Fibroblast of skin of right quadriceps (primary cell): ENCODE results near the gene VAMP1.
A peak's percentile ranks its signal among the peaks of the same experiment; 100 is the strongest.
"Not testable (repeated sequence)": the region's sequence is repeated elsewhere in the genome, so short reads cannot be mapped to it uniquely, and the experiment has no call there.

ENCODE experiments used
- DNase-seq: peaks from one replicate; pipeline ENCODE4 v3.0.0-alpha.2; 2013

Gene VAMP1

GRCh38 chr12:6470375-6471163 lies at the start of gene VAMP1:
VAMP1 (minus strand) TSS chr12:6470677; CDS start chr12:6470531, 146 bp downstream.
- DNase-seq: peak; percentile 99

- no peak for DNase-seq
These were observed 49.7 kb upstream of the VAMP1 start for GRCh38 chr12:6520186-6520585.

DNA sequence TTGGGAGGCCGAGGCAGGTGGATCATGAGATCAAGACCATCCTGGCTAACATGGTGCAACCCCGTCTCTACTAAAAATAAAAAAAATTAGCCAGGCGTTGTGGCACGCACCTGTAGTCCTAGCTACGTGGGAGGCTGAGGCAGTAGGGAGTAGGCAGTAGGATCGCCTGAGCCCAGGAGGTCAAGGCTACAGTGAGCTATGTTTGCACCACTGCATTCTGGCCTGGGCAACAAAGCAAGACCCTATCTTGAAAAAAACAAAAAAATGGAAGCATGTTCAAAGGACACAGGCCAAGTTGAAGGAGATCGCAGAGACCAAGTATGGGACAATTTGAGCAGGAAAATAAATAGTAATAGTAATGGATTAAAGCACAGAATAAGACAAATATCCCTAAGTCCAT lies 37.6 kb upstream of the VAMP1 start:
- no peak for DNase-seq

DNA sequence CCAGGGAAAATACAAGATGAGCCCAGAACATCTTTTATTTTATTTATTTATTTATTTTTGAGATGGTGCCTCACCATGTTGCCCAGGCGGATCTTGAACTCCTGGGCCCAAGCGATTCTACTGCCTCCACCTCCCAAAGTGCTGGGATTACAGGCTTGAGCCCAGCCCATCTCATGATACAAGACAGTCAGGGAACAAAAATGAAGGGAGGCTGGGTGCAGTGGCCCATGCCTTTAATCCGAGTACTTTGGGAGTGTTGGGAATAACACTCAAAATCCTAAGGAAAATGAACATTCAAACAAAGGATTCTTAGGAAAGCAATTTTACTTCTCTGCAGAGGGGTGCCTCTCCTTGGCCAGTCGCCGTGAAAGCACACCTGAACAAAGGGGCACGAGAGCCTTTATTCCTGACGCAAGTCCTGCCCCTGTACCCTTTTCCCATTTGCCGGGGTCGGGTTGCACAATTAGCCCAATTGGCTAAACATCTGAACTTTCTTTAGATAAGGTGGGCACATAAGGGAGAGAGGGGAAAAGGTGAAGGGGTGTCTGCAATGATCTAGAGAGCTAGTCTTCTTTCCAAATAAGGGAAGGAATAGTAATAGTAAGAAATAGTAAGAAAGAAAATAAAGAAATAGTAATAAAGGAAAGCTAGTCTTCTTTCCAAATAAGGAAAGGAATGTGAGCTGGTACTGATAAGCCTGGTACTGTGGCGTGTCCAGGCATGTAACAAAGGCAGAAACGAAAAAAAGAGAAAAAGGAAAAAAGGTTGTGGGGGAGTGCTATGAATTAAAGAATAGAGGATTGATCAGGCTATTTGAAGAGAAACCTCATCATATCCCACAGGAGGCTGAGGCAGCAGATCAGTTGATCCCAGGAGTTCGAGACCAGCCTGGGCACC lies 36.9 kb upstream of the VAMP1 start:
- peak; percentile 11 for DNase-seq

- no peak for DNase-seq
These were observed 30.0 kb upstream of the VAMP1 start for GRCh38 chr12:6500466-6500865.

DNA sequence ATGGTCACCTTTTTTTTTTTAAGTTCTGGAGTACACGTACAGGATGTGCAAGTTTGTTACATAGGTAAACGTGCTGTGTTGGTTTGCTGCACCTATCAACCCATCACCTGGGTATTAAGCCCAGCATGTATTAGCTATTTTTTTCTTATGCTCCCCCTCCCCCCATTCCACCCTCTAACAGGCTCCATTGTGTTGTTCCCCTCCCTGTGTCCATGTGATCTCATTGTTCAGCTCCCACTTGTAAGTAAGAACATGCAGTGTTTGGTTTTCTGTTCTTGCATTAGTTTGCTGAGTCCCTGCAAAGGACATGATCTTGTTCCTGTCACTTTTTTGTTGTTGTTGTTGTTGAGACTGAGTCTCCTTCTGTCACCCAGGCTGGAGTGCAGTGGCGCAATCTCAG lies 26.8 kb upstream of the VAMP1 start:
- not testable (repeated sequence) for DNase-seq

DNA sequence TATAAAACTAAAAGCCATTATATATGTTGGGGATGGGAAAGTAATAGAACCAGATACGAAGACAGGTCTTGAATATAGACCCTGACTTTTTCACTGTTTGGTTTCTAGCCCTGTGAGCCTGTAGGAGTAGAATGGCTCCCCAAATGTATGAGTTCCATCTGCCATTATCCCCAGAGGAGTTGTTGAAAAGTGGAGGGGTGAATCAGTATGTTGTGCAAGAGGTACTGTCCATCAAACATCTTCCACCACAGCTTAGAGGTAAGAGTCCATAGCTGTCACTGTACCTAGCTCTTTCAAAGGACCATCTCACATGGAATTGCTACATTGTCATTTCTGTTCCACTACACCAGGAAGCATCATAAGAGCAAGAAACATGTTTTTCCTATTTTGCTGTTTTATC lies 24.5 kb upstream of the VAMP1 start:
- no peak for DNase-seq

DNA sequence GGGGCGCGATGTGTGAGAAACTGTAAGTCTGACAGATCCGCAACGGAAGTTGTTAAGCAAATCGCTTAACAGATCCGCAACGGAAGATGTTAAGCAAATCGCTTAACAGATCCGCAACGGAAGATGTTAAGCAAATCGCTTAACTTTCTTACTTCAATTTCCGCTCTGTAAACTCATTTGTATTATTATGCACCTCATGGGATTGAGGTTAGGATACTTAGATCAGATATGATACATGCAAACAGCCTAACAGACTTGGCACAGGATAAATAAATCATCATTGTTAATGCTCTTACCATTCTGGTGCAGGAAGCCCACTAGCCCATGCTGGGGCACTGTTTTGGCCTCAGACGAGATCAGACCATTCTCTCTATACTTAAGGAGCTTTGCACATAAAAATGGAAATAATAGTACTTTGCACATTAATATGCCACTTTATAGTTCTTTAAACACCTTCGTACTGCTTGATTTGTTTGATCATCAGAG lies 23.8 kb upstream of the VAMP1 start:
- no peak for DNase-seq

- peak; percentile 96 for DNase-seq
These were observed 23.2 kb upstream of the VAMP1 start, which contains the start of gene NCAPD2 for GRCh38 chr12:6493497-6494257. NCAPD2 (plus strand) TSS chr12:6494102; CDS start chr12:6495099, 997 bp downstream.

GRCh38 chr12:6492838-6493496 lies 22.5 kb upstream of the VAMP1 start, which contains the start of gene MRPL51:
MRPL51 (minus strand) TSS chr12:6493262; CDS start chr12:6493136, 126 bp downstream.
- DNase-seq: peak; percentile 93

GRCh38 chr12:6490673-6491072 lies 20.2 kb upstream of the VAMP1 start:
- not testable (repeated sequence) for DNase-seq

- DNase-seq: no peak
These were observed 19.0 kb upstream of the VAMP1 start for GRCh38 chr12:6489449-6489848.

DNA sequence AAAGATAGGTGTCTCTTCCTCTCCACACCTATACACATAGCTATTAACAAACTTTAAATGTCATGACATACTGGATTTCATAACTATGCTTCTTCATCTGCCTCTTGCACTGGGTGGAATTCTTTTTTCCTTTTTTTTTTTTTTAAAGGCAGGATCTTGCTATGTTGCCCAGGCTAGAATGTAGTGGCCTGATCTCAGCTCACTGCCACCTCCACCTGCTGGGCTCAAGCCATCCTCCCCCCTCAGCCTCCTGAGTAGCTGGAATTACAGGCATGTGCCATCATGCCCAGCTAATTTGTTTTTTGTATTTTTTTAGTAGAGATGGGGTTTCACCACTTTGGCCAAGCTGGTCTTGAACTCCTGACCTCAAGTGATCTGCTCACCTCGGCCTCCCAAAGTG lies 17.8 kb upstream of the VAMP1 start:
- no peak for DNase-seq

GRCh38 chr12:6478416-6478815 lies 7.9 kb upstream of the VAMP1 start:
- peak; percentile 64 for DNase-seq

GRCh38 chr12:6477601-6478377 lies 7.3 kb upstream of the VAMP1 start:
- DNase-seq: not testable (repeated sequence)

DNA sequence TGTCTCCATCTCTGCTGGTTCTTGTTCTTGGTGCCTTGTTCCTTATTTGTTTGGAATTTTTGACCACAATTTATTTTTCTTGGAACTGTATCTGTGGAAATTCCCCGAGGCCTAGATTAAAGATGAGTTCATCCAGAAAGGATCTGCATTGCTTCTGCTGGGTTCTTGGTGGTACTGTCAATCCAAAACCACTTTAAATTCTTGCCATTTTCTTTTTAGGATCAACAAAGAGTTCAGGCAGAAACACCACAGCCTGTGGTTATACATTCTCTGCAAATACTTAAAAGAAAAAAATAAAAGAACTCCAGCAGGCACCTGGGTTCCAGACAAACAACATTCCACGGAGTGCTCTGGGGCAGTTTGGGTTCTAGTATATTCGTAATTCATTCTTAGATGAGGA lies 6.0 kb upstream of the VAMP1 start:
- peak; percentile 73 for DNase-seq

DNA sequence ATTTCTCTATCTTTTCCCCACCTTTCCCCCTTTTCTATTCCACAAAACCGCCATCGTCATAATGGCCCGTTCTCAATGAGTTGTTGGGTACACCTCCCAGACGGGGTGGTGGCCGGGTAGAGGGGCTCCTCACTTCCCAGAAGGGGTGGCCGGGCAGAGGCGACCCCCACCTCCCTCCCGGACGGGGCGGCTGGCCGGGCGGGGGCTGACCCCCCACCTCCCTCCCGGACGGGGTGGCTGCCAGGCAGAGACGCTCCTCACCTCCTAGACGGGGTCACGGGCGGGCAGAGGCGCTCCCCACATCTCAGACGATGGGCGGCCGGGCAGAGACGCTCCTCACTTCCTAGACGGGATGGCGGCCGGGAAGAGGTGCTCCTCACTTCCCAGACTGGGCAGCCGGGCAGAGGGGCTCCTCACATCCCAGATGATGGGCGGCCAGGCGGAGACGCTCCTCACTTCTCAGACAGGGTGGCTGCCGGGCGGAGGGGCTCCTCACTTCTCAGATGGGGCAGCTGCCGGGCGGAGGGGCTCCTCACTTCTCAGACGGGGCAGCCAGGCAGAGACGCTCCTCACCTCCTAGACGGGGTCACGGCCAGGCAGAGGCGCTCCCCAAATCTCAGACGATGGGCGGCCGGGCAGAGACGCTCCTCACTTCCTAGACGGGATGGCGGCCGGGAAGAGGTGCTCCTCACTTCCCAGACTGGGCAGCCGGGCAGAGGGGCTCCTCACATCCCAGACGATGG lies 4.9 kb upstream of the VAMP1 start:
- DNase-seq: not testable (repeated sequence)

DNA sequence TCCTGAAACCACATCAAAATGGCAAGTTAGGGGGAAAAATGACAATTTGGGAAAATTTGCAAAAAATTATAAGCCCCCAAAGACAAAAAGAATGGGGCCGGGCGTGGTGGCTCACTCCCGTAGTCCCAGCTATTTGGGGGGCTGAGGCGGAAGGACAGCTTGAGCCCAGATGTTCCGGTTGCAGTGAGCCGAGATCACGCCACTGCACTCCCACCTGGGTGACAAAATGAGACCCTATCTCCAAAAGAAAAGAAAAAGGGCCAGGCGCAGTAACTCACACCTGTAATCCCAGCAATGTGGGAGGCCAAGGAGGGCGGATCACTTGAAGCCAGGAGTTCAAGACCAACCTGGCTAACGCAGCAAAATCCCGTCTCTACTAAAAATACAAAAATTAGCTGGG lies 2.0 kb upstream of the VAMP1 start:
- no peak for DNase-seq

DNA sequence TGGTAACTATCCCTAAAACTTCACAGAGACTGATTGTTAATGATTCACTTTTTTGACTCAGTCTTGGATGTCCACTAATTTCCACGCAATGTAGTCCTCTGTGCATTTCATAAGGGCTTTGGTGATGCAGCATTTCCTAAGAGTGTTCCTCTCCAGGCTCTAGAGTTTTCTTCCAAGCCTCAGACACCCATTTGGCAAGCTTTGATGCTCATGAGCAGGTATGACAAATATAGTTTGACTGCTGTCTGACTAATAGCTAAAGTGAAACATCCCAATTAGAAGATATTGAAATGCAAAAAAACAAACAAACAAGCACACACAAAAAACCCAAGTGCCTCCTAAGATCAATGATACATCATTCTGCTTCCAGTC lies 1.5 kb upstream of the VAMP1 start:
- DNase-seq: no peak

DNA sequence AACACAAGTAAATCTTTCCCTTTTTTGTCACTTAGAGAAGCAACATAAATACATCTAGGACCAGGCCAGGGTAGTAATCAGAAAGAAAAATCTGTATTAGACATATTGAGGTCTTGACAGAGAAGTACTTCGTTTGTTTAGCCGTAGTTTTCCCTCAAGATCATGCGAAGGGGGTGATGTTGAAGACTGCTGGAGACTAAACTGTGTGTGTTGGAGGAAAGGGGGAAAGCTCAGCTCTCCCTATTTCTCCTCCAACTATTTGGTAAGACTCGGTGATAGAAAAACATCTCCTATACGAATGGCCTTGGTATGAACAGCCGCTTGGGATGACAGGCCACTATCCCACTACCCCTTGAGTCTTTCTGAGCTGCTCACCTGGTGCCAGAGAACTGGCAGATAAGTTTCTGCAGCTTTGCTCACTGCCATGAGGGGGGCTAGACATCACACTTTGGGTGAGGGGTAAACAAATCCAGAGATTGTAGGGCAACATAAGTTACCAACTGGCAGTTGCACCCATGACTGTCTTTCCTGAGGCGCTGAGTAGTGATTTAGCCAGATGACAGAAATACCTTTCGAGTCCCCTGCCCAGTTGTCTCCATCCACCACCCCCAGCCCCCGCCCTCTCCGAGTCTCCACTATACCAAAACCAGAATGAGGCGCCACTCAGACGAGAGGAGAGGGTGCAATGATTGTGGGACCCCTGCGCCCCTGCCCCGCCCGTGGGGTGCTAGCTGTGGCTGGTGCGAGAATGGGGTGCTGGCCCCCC lies 685 bp downstream of the VAMP1 start:
- DNase-seq: no peak
